HFFc6 (cell line): ENCODE measurements around the gene SBF2. TPM values are rescaled to one million over a fixed set of nuclear protein-coding genes. Genes with fewer than 3 reads are reported as not detected.
A peak's percentile ranks its signal among the peaks of the same experiment; 100 is the strongest.

Experiments used
- DNase-seq: peaks from one replicate; pipeline ENCODE4 v3.0.0-alpha.2; 2018
- H3K27ac Mint-ChIP-seq: 2 replicates; pipeline ENCODE4 v1.8.0; 2020; ENCODE audit warnings: mild to moderate bottlenecking, mixed read lengths
- H3K27me3 Mint-ChIP-seq: 2 replicates; pipeline ENCODE4 v1.8.0; 2021; ENCODE audit warnings: mild to moderate bottlenecking, moderate library complexity, mixed read lengths; ENCODE audit not compliant: insufficient read depth
- H3K36me3 Mint-ChIP-seq: 2 replicates; pipeline ENCODE4 v1.8.0; 2021; ENCODE audit warnings: low read depth, mixed read lengths
- H3K4me1 Mint-ChIP-seq: 2 replicates; pipeline ENCODE4 v1.8.0; 2020; ENCODE audit warnings: low read depth, mixed read lengths
- H3K4me3 Mint-ChIP-seq: 2 replicates; pipeline ENCODE4 v1.8.0; 2020; ENCODE audit warnings: mild to moderate bottlenecking, moderate library complexity, mixed read lengths
- H3K9me3 Mint-ChIP-seq: 2 replicates; pipeline ENCODE4 v1.8.0; 2020; ENCODE audit warnings: mild to moderate bottlenecking, mixed read lengths
- total RNA-seq, 6 experiments: library from RNA; stranded (reverse); fragmentation: NEBNext Ultra II Directional; extraction: Animal tissue kit (Norgen Biotek cat#: 25700); gene quantifications; 2 replicates in 1 of 6; 3 replicates in 5 of 6; pipeline ENCODE4 v1.2.3, GENCODE V29; 2021
- TF ChIP-seq, protein P1 (sequence below): fragments of 200-600 bp; sonication (generic); IDR thresholded peaks from 2 replicates; pipeline ENCODE4 v1.5.0; 2021; ENCODE audit warnings: antibody characterized with exemption, mild to moderate bottlenecking

The SBF2 gene
- total RNA-seq, 6 experiments from 2014 or later, result 25.2 to 36.0 (median 30.7) TPM

DNA sequence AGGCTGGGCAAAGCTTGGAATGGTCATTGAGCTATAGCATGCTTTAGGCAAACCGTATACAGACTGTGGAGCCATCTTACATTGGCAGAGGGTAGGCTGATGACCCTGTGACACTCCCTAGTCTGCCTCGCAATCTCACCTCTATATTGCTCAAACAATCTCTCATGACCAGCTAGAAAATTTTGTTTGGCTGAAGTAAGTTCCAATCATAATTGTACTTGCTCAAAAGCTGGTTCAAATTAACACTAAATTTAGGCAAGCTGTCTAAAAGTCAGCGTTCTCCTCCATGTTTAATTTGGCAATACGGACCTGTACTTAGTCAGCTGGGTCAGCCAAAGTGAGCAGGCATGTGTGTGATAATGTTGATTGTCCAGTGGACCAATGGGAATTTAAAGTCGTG is 497.2 kb downstream of the SBF2 start:
- peaks cover 16% of the 10 kb centered on the region for H3K36me3 Mint-ChIP-seq
- no peak overlapping the region for H3K4me3 Mint-ChIP-seq
- no peak overlapping the region for H3K27ac Mint-ChIP-seq
- no peaks in the 10 kb centered on the region for H3K9me3 Mint-ChIP-seq
- H3K27me3 Mint-ChIP-seq, result peaks cover 2% of the 10 kb centered on the region
- TF ChIP-seq, protein P1, sequence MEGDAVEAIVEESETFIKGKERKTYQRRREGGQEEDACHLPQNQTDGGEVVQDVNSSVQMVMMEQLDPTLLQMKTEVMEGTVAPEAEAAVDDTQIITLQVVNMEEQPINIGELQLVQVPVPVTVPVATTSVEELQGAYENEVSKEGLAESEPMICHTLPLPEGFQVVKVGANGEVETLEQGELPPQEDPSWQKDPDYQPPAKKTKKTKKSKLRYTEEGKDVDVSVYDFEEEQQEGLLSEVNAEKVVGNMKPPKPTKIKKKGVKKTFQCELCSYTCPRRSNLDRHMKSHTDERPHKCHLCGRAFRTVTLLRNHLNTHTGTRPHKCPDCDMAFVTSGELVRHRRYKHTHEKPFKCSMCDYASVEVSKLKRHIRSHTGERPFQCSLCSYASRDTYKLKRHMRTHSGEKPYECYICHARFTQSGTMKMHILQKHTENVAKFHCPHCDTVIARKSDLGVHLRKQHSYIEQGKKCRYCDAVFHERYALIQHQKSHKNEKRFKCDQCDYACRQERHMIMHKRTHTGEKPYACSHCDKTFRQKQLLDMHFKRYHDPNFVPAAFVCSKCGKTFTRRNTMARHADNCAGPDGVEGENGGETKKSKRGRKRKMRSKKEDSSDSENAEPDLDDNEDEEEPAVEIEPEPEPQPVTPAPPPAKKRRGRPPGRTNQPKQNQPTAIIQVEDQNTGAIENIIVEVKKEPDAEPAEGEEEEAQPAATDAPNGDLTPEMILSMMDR, result no peak
- no peak for DNase-seq
- peaks cover 30% of the 10 kb centered on the region for H3K4me1 Mint-ChIP-seq

DNA sequence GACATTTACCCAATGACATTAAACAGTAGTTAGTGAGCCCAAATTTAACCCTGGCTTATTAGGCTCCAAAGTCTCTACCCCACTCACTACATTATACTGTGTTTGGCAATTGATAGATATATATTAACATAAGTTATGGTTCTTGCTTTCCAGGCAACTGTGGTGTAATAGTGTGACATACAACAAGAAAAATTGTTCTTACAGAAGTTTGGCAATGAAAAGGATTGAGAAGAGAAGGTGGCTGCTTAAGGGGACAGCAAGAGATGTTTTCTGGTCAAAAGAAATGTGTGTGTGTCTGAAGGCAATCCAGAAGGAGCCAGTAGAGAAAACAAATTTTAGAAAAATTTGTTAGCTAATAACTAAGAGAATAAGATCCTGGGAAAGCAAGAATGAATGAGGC is 497.8 kb downstream of the SBF2 start:
- no peak for DNase-seq

DNA sequence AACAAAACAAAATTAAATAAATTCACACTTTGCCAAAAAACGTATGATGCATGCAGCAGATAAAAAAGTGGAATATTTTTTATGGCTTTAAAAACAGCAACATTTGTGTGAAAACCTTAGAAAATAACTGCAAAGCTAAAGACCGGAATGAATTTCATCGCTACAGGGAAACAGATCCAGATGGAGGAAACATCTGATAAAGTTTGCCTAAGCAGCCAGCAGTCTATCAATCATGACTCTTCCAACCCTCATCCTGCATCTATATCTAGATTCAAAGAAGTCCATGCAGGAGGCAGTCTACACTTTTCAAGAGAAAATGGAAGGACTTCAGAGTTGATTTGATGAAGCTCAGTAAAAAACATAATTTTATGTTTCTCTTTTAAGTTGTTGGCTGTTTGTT is 503.3 kb downstream of the SBF2 start:
- Mint-ChIP-seq H3K9me3 (no peaks in the 10 kb centered on the region), H3K27ac (no peak overlapping the region), H3K36me3 (peaks cover 37% of the 10 kb centered on the region), H3K27me3 (no peaks in the 10 kb centered on the region; the same call in 1 of the 2 replicates), H3K4me3 (no peak overlapping the region), H3K4me1 (peaks cover 49% of the 10 kb centered on the region)
- TF ChIP-seq, protein P1, result no peak
- DNase-seq, result no peak

More for the DNA sequence above, 497.8 kb downstream of the SBF2 start:
- TF ChIP-seq, protein P1, result no peak
- Mint-ChIP-seq H3K27me3 (peaks cover 2% of the 10 kb centered on the region), H3K27ac (no peak overlapping the region), H3K4me3 (no peak overlapping the region), H3K9me3 (no peaks in the 10 kb centered on the region), H3K36me3 (peaks cover 22% of the 10 kb centered on the region), H3K4me1 (peaks cover 28% of the 10 kb centered on the region)

DNA sequence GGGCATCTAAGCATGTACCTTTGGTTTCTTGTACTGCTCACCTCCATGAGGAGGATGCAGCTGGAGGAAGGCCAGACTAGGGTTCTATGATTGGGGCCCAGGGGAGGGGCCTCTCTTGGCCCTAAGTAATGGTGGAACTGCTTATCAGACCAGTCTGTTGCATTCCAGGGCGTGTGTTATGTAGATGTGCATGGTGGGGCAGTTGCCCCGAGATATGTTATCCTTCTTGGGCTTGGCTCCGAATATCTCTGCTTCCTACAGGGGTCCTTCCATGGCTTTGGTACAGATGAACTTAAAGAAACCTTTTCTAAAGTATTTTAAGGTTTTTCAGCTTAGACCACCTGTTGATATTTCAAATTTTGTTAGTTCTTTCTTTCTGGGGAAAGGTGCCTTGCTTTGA is 504.1 kb downstream of the SBF2 start:
- H3K4me3 Mint-ChIP-seq, result no peak overlapping the region

DNA sequence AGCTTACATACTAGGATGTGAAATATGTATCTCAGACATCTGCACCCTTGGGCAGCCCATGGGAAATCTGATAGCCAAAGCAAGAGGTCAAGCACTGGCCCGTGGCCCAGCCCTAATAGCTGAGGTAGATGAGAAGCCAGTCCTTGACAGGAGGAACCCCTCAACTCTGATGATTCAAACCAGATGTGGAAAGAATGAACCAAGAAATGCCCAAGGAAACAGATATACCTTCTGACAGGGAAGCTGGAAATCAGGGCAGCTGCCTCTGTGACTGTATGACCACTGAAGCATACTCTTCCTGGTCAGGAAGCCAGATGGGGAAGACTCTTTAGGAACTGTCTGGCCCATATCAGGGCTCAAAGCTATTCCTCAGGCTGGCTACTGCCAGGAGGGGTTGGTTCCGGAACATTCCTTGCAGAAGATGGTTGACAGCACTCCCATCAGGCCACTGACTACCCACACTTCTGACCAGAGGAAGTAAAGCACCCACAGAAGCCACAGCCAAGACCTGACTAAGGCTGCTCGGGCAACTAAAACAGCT is 506.0 kb downstream of the SBF2 start:
- Mint-ChIP-seq H3K36me3 (peaks cover 41% of the 10 kb centered on the region), H3K9me3 (no peaks in the 10 kb centered on the region), H3K4me1 (peaks cover 58% of the 10 kb centered on the region), H3K27ac (peak overlapping the region; percentile 90), H3K4me3 (peak overlapping the region; percentile 51), H3K27me3 (no peaks in the 10 kb centered on the region; the same call in 1 of the 2 replicates)
- DNase-seq, result peak; percentile 94
- TF ChIP-seq, protein P1, result no peak

More for the DNA sequence above, 504.1 kb downstream of the SBF2 start:
- Mint-ChIP-seq H3K4me1 (peaks cover 49% of the 10 kb centered on the region), H3K36me3 (peaks cover 41% of the 10 kb centered on the region), H3K9me3 (no peaks in the 10 kb centered on the region), H3K27ac (no peak overlapping the region), H3K27me3 (no peaks in the 10 kb centered on the region; the same call in 1 of the 2 replicates)
- no peak for DNase-seq
- TF ChIP-seq, protein P1, result no peak
